Prostate gland (tissue), 2 donors: Measurements from ENCODE around the gene PNMA1.

Source experiments
- CTCF ChIP-seq, 4 experiments: fragments of 200-600 bp in 2 of 4; fragments of 450-650 bp in 2 of 4; sonication (generic) in 2 of 4; IDR thresholded peaks; 1 replicate in 3 of 4; 2 replicates in 1 of 4; pipeline ENCODE4 v1.5.1; 2016 to 2019; ENCODE audit warnings: antibody characterized with exemption in 4 of 4, mild to moderate bottlenecking in 2 of 4, moderate library complexity in 2 of 4
- POLR2A ChIP-seq: fragments of 450-650 bp; IDR thresholded peaks from one replicate; pipeline ENCODE4 v1.6.1; 2016; ENCODE audit warnings: antibody characterized with exemption, mild to moderate bottlenecking
- POLR2AphosphoS5 ChIP-seq: sonication (generic); formaldehyde crosslinking; IDR thresholded peaks from one replicate; pipeline ENCODE4 v1.6.1; 2017; ENCODE audit warnings: antibody characterized with exemption

DNA sequence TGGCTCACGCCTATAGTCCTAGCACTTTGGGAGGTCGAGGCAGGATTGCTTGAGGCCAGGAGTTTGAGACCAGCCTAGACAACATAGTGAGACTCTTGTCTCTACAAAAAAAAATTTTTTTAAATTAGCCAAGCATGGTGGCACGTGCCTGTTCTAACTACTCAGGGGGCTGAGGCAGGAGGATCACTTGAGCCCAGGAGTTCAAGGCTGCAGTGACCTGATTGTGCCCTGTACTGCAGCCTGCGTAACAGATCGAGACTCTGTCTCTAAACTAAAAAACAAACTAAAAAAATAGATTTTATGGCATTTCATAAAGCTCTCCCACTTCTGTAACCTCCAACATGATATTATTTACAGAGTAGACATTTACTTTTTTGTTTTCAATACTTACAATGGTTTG is 29.6 kb downstream of the PNMA1 start:
- no peak for TF ChIP-seq CTCF (IDR thresholded peaks at IDR 0.05)
- TF ChIP-seq POLR2AphosphoS5, result no peak
- no peak for TF ChIP-seq POLR2A
